K562 (cell line): ENCODE data around the gene FCAMR. TPM values are rescaled to one million over a fixed set of nuclear protein-coding genes. Genes with fewer than 3 reads are reported as not detected.

ENCODE experiments used
- ARID3B ChIP-seq: fragments of 250-450 bp; sonication (Bioruptor Pico); IDR thresholded peaks from 2 replicates; pipeline ENCODE4 v1.4.0; 2020; ENCODE audit warnings: borderline replicate concordance
- ATF1 ChIP-seq, 2 experiments: fragments of 450-650 bp in 1 of 2; IDR thresholded peaks; 2 replicates each; pipeline ENCODE4 v1.6.1; 2016; ENCODE audit warnings: missing compliant biosample characterization in 1 of 2, missing genetic modification characterization in 1 of 2
- CHD1 ChIP-seq: fragments of 200-600 bp; sonication (generic); IDR thresholded peaks from one replicate; pipeline ENCODE4 v1.6.1; 2012; ENCODE audit warnings: mild to moderate bottlenecking, moderate library complexity, low read length, inconsistent platforms
- ESRRA ChIP-seq: fragments of 450-650 bp; IDR thresholded peaks from 2 replicates; pipeline ENCODE4 v1.6.1; 2014; ENCODE audit warnings: low read depth, mild to moderate bottlenecking, moderate library complexity, borderline replicate concordance
- FOXJ2 ChIP-seq: fragments of 200-800 bp; sonication (Bioruptor generic); IDR thresholded peaks from 2 replicates; pipeline ENCODE4 v1.6.1; 2016; ENCODE audit warnings: missing genetic modification characterization, missing compliant biosample characterization
- GTF2A2 ChIP-seq: IDR thresholded peaks from 2 replicates; pipeline ENCODE4 v1.6.1; 2016; ENCODE audit warnings: mild to moderate bottlenecking, missing genetic modification characterization, missing compliant biosample characterization
- HMGXB4 ChIP-seq: sonication (generic); formaldehyde crosslinking; IDR thresholded peaks from 2 replicates; pipeline ENCODE4 v1.8.1; 2023; ENCODE audit warnings: mild to moderate bottlenecking, missing genetic modification reagents
- KHSRP ChIP-seq: fragments of 450-650 bp; IDR thresholded peaks from 2 replicates; pipeline ENCODE4 v1.6.1; 2017
- MCM3 ChIP-seq: fragments of 450-650 bp; IDR thresholded peaks from 2 replicates; pipeline ENCODE4 v1.6.1; 2016
- MEF2A ChIP-seq: IDR thresholded peaks from 2 replicates; pipeline ENCODE4 v1.6.1; 2011; ENCODE audit warnings: low read depth, mild to moderate bottlenecking, low read length, moderate library complexity; ENCODE audit not compliant: control insufficient read depth
- NR1H2 ChIP-seq: sonication (generic); formaldehyde crosslinking; IDR thresholded peaks from 2 replicates; pipeline ENCODE4 v1.4.0; 2020; ENCODE audit warnings: mild to moderate bottlenecking, missing genetic modification reagents
- PHF8 ChIP-seq: fragments of 200-600 bp; sonication (generic); IDR thresholded peaks from 2 replicates; pipeline ENCODE4 v1.6.1; 2012; ENCODE audit warnings: mixed run types, mild to moderate bottlenecking, inconsistent platforms, low read length, moderate library complexity, borderline replicate concordance
- SAFB ChIP-seq: fragments of 200-400 bp; formaldehyde crosslinking; IDR thresholded peaks from 2 replicates; pipeline ENCODE4 v1.6.1; 2017; ENCODE audit warnings: low read depth, low read length, borderline replicate concordance
- SAFB2 ChIP-seq: fragments of 200-400 bp; formaldehyde crosslinking; IDR thresholded peaks from 2 replicates; pipeline ENCODE4 v1.6.1; 2018; ENCODE audit warnings: borderline replicate concordance, low read length, low read depth, moderate library complexity; ENCODE audit not compliant: severe bottlenecking
- SLC30A9 ChIP-seq: fragments of 250-450 bp; sonication (Bioruptor Pico); IDR thresholded peaks from 2 replicates; pipeline ENCODE4 v1.8.0; 2022; ENCODE audit warnings: mild to moderate bottlenecking, moderate library complexity
- TCFL5 ChIP-seq: fragments of 250-450 bp; sonication (Bioruptor Pico); conservative IDR thresholded peaks from 2 replicates; pipeline ENCODE4 v1.6.1; 2021; ENCODE audit warnings: mild to moderate bottlenecking, moderate library complexity, matching md5 sums
- THRAP3 ChIP-seq: fragments of 450-650 bp; IDR thresholded peaks from 2 replicates; pipeline ENCODE4 v1.6.1; 2016; ENCODE audit warnings: mild to moderate bottlenecking, inconsistent platforms, borderline replicate concordance
- ZKSCAN1 ChIP-seq: fragments of 150-350 bp; IDR thresholded peaks from 2 replicates; pipeline ENCODE4 v1.6.1; 2016; ENCODE audit warnings: low read depth, low read length
- ZNF274 ChIP-seq: IDR thresholded peaks from 2 replicates; pipeline ENCODE4 v1.6.1; 2011; ENCODE audit warnings: low read depth, mild to moderate bottlenecking, low read length, moderate library complexity, borderline replicate concordance
- polyA plus RNA-seq, 8 experiments: library from polyadenylated mRNA; depleted of rRNA in 4 of 8; stranded (reverse) in 5 of 8; unstranded in 3 of 8; fragments of >200 nt; fragmentation: Nextera tagmentation in 2 of 8; fragmentation: Illumina TruSeq in 1 of 8; extraction: Ambion mirVana in 2 of 8; extraction: Trizol in 1 of 8; gene quantifications; 2 replicates each; pipeline versions ENCODE4 v1.2.1 to v1.2.3, GENCODE V29; 2011 to 2014; ENCODE audit warnings: inconsistent platforms in 1 of 8, missing spikeins in 1 of 8
- total RNA-seq, 7 experiments: library from RNA; depleted of rRNA in 6 of 7; stranded (reverse); fragments of >200 nt in 6 of 7; fragmentation: Illumina TruSeq in 2 of 7; extraction: Trizol in 2 of 7; gene quantifications; 2 replicates each; pipeline versions ENCODE4 v1.2.1 to v1.2.3, GENCODE V29; 2011 to 2021; ENCODE audit warnings: low replicate concordance in 1 of 7
- TF ChIP-seq, protein P1 (sequence below): fragments of 250-450 bp; sonication (Bioruptor Pico); IDR thresholded peaks from 2 replicates; pipeline ENCODE4 v1.4.0; 2020; ENCODE audit warnings: mild to moderate bottlenecking, moderate library complexity
- TF ChIP-seq, protein P2 (sequence below): fragments of 450-650 bp; IDR thresholded peaks from one replicate; pipeline ENCODE4 v1.6.1; 2018; ENCODE audit warnings: mild to moderate bottlenecking, moderate library complexity; ENCODE audit not compliant: partially characterized antibody

The FCAMR gene
- total and polyA plus RNA-seq, 9 of the 15 experiments (the other 6 are each of a cell fraction or from before 2014, with no cell fraction given), result not detected

DNA sequence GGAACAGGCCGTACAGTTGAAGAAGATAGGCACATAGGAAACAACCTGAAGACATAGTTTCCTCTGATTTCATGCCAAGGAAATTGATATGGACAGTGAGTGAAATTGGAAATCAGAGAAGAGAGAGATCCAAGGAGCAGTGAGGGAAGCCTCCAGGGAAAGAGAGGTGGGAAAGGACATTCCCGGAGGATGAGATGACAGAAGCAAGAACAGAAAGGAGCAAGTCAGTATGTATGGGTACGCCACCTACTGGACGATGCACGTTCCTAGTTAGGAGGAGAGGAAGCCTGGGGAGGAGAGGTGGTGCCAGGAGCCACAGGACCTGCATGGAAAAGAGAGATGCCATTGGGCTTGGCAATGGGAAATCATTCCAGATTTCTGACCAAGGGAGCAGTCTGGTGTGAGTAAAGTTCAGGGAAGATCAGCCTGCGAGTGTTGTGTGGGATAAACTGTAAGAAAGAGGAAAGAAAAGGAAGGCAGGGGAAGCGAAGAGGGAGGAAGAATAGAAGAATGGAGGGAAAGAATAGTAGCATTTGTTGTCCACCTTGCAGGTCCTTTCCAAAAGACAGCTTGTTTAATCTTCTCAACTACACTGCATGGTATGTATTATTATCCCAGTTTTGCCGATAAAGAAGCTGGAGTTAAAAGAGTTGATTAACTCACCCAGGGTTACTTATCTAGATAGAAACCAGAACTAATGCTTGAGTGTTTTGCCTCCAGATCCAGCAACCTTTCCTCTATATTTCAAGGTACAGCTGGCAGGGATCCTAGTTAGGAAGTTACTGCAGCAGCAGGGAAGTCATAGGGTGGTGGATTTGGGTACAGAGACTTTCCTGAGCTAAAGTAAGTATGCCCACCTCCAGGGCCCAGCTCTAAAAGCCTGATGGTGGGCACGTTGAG is 34.9 kb upstream of the FCAMR start (continued):
- no peak for TF ChIP-seq ARID3B (CRISPR knock-in tag)
- no peak for TF ChIP-seq FOXJ2 (tag)
- no peak for TF ChIP-seq KHSRP
- TF ChIP-seq, protein P1, sequence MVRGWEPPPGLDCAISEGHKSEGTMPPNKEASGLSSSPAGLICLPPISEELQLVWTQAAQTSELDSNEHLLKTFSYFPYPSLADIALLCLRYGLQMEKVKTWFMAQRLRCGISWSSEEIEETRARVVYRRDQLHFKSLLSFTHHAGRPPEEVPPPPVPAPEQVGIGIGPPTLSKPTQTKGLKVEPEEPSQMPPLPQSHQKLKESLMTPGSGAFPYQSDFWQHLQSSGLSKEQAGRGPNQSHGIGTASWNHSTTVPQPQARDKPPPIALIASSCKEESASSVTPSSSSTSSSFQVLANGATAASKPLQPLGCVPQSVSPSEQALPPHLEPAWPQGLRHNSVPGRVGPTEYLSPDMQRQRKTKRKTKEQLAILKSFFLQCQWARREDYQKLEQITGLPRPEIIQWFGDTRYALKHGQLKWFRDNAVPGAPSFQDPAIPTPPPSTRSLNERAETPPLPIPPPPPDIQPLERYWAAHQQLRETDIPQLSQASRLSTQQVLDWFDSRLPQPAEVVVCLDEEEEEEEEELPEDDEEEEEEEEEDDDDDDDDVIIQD (CRISPR knock-in tag), result no peak
- no peak for TF ChIP-seq SAFB
- no peak for TF ChIP-seq CHD1
- TF ChIP-seq GTF2A2 (tag), result no peak
- TF ChIP-seq SAFB2, result no peak
- TF ChIP-seq, protein P2, sequence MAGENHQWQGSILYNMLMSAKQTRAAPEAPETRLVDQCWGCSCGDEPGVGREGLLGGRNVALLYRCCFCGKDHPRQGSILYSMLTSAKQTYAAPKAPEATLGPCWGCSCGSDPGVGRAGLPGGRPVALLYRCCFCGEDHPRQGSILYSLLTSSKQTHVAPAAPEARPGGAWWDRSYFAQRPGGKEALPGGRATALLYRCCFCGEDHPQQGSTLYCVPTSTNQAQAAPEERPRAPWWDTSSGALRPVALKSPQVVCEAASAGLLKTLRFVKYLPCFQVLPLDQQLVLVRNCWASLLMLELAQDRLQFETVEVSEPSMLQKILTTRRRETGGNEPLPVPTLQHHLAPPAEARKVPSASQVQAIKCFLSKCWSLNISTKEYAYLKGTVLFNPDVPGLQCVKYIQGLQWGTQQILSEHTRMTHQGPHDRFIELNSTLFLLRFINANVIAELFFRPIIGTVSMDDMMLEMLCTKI, result no peak
- TF ChIP-seq THRAP3, result 0 out of 2 replicates have a peak, but pooled peaks have one; percentile 40
- no peak for TF ChIP-seq MEF2A
- no peak for TF ChIP-seq ZKSCAN1
- no peak for TF ChIP-seq NR1H2 (CRISPR knock-in tag)
- TF ChIP-seq PHF8, result no peak
- TF ChIP-seq ZNF274, result no peak
- TF ChIP-seq ATF1 (CRISPR knock-in tag; IDR thresholded peaks at IDR 0.05), result no peak
- TF ChIP-seq ATF1 (tag; IDR thresholded peaks at IDR 0.05), result no peak
- TF ChIP-seq MCM3, result no peak
- TF ChIP-seq ESRRA, result peak; percentile 22; the same call in 1 of the 2 replicates
- TF ChIP-seq HMGXB4 (CRISPR knock-in tag), result no peak
- no peak for TF ChIP-seq TCFL5 (CRISPR knock-in tag)
- TF ChIP-seq SLC30A9 (CRISPR knock-in tag), result no peak
